Mesenchymal stem cell (in vitro differentiated cells and primary cell): ENCODE results near the gene MARCHF5. TPM values are rescaled to one million over a fixed set of nuclear protein-coding genes. Genes with fewer than 3 reads are reported as not detected.
"Not testable (repeated sequence)": the region's sequence is repeated elsewhere in the genome, so short reads cannot be mapped to it uniquely, and the experiment has no call there.

Experiments
- DNase-seq: peaks from one replicate; pipeline ENCODE4 v3.0.0-alpha.2; 2013
- H2AFZ ChIP-seq: one replicate; pipeline ENCODE4 v1.6.1; 2013; ENCODE audit warnings: low read depth, mild to moderate bottlenecking, control low read depth, inconsistent platforms, low read length, moderate library complexity
- H2AK5ac ChIP-seq: 2 replicates; pipeline ENCODE4 v1.6.1; 2013; ENCODE audit warnings: low read length, moderate library complexity, mild to moderate bottlenecking, inconsistent platforms; ENCODE audit not compliant: severe bottlenecking
- H2BK120ac ChIP-seq: one replicate; pipeline ENCODE4 v1.6.1; 2013; ENCODE audit warnings: low read depth, mild to moderate bottlenecking, inconsistent platforms, low read length, moderate library complexity
- H2BK12ac ChIP-seq, 2 experiments: one replicate each; pipeline ENCODE4 v1.6.1; 2013; ENCODE audit warnings: inconsistent platforms in 2 of 2, low read length in 2 of 2, mild to moderate bottlenecking in 2 of 2, moderate library complexity in 2 of 2, control low read depth in 1 of 2
- H2BK15ac ChIP-seq: one replicate; pipeline ENCODE4 v1.6.1; 2013; ENCODE audit warnings: mild to moderate bottlenecking, low read depth, inconsistent platforms; ENCODE audit not compliant: poor library complexity, severe bottlenecking
- H2BK5ac ChIP-seq: 2 replicates; pipeline ENCODE4 v1.6.1; 2013; ENCODE audit warnings: low read depth, mild to moderate bottlenecking, low read length, control low read depth, inconsistent platforms; ENCODE audit not compliant: poor library complexity, severe bottlenecking
- H3K14ac ChIP-seq, 2 experiments: one replicate each; pipeline ENCODE4 v1.6.1; 2013; ENCODE audit warnings: inconsistent platforms in 2 of 2, low read length in 2 of 2, control low read depth in 1 of 2, mild to moderate bottlenecking in 1 of 2, moderate library complexity in 1 of 2
- H3K18ac ChIP-seq, 2 experiments: one replicate each; pipeline ENCODE4 v1.6.1; 2013; ENCODE audit warnings: inconsistent platforms in 2 of 2, low read length in 2 of 2, control low read depth in 1 of 2, low read depth in 1 of 2, mild to moderate bottlenecking in 1 of 2
- H3K23ac ChIP-seq, 2 experiments: one replicate each; pipeline ENCODE4 v1.6.1; 2013; ENCODE audit warnings: inconsistent platforms in 2 of 2, low read length in 2 of 2, mild to moderate bottlenecking in 2 of 2, moderate library complexity in 2 of 2, control low read depth in 1 of 2
- H3K27ac ChIP-seq: 2 replicates; pipeline ENCODE4 v1.5.1; 2013; ENCODE audit warnings: mild to moderate bottlenecking, moderate library complexity, low read length, control low read depth, inconsistent platforms; ENCODE audit not compliant: poor library complexity, severe bottlenecking
- H3K27me3 ChIP-seq, 2 experiments: 2 replicates each; pipeline versions ENCODE4 v1.6.1 to v1.7.0; 2013; ENCODE audit warnings: low read length in 2 of 2, mild to moderate bottlenecking in 2 of 2, moderate library complexity in 2 of 2, control low read depth in 1 of 2, inconsistent platforms in 1 of 2; ENCODE audit not compliant: control insufficient read depth in 1 of 2, insufficient read depth in 1 of 2
- H3K36me3 ChIP-seq, 2 experiments: 2 replicates each; pipeline versions ENCODE4 v1.6.1 to v1.7.0; 2013; ENCODE audit warnings: low read length in 2 of 2, control low read depth in 1 of 2, inconsistent platforms in 1 of 2, low read depth in 1 of 2, mild to moderate bottlenecking in 1 of 2; ENCODE audit not compliant: insufficient read depth in 2 of 2, control insufficient read depth in 1 of 2
- H3K4ac ChIP-seq, 2 experiments: one replicate each; pipeline ENCODE4 v1.6.1; 2013; ENCODE audit warnings: inconsistent platforms in 2 of 2, low read length in 2 of 2, mild to moderate bottlenecking in 2 of 2, moderate library complexity in 2 of 2, control low read depth in 1 of 2, low read depth in 1 of 2
- H3K4me1 ChIP-seq: 2 replicates; pipeline ENCODE4 v1.6.1; 2013; ENCODE audit warnings: low read depth, low read length, control low read depth; ENCODE audit not compliant: control insufficient read depth, insufficient read depth
- H3K4me2 ChIP-seq: 2 replicates; pipeline ENCODE4 v1.6.1; 2013; ENCODE audit warnings: low read length, mild to moderate bottlenecking, inconsistent platforms; ENCODE audit not compliant: poor library complexity, severe bottlenecking
- H3K4me3 ChIP-seq, 2 experiments: 2 replicates each; pipeline versions ENCODE4 v1.5.1 to v1.7.0; 2013; ENCODE audit warnings: low read length in 2 of 2, mild to moderate bottlenecking in 2 of 2, control low read depth in 1 of 2, low read depth in 1 of 2; ENCODE audit not compliant: insufficient read depth in 1 of 2
- H3K79me1 ChIP-seq: replicated peaks from 2 replicates; pipeline ENCODE4 v1.6.1; 2013; ENCODE audit warnings: mild to moderate bottlenecking, control low read depth, low read length, inconsistent platforms; ENCODE audit not compliant: poor library complexity, severe bottlenecking
- H3K9ac ChIP-seq: 2 replicates; pipeline ENCODE4 v1.7.0; 2013; ENCODE audit warnings: mild to moderate bottlenecking, low read length, moderate library complexity
- H3K9me3 ChIP-seq: 2 replicates; pipeline ENCODE4 v1.7.0; 2013; ENCODE audit warnings: mild to moderate bottlenecking, low read length; ENCODE audit not compliant: control insufficient read depth
- H4K8ac ChIP-seq: one replicate; pipeline ENCODE4 v1.6.1; 2013; ENCODE audit warnings: inconsistent platforms, mild to moderate bottlenecking, low read length, moderate library complexity
- H4K91ac ChIP-seq: one replicate; pipeline ENCODE4 v1.6.1; 2013; ENCODE audit warnings: mild to moderate bottlenecking, low read length, inconsistent platforms
- WGBS: methylation state at CpG from one replicate; pipeline ENCODE4 v1.1.7; 2013; ENCODE audit warnings: mixed read lengths; 5-methylcytosine and 5-hydroxymethylcytosine counted together
- small RNA-seq: library from polyadenylated mRNA; stranded (forward); fragments of <200 nt; extraction: miRNeasy Mini kit (QIAGEN cat#:217004); gene quantifications from one replicate; pipeline ENCODE3, GENCODE V24; 2013; ENCODE audit warnings: low read depth

MARCHF5 gene

GRCh38 chr10:92402234-92402633 is 111.3 kb downstream of the MARCHF5 start:
- H2BK12ac ChIP-seq, H3K4me2 ChIP-seq: not testable (repeated sequence)

More at GRCh38 chr10:92402234-92402633, 111.3 kb downstream of the MARCHF5 start:
- H2AK5ac ChIP-seq, H3K4ac ChIP-seq, H3K27ac ChIP-seq, H3K4me1 ChIP-seq, H2BK15ac ChIP-seq, H3K4me3 ChIP-seq, H3K23ac ChIP-seq, H3K14ac ChIP-seq, DNase-seq, H3K18ac ChIP-seq, H4K8ac ChIP-seq, H3K9ac ChIP-seq, H3K9me3 ChIP-seq, H2BK5ac ChIP-seq, H2BK120ac ChIP-seq, H3K79me1 ChIP-seq, H2AFZ ChIP-seq, H4K91ac ChIP-seq, H3K36me3 ChIP-seq: not testable (repeated sequence)
- WGBS: 90% methylated on average over 5 of the region's 5 CpGs
- peaks cover 0 to 32% of the 10 kb centered on the region in 2 experiments for H3K27me3 ChIP-seq

Small RNA genes within 50 kb of the gene (small RNA-seq; reads per million reads assigned to genes)
- gene RF00019 (not detected), gene RNY3P12 (not detected)
